HepG2 (cell line): ENCODE data around the gene CACNA1I. TPM values are rescaled to one million over a fixed set of nuclear protein-coding genes. Genes with fewer than 3 reads are reported as not detected.
A peak's percentile ranks its signal among the peaks of the same experiment; 100 is the strongest.

Experiments used
- CBX5 ChIP-seq: sonication (generic); formaldehyde crosslinking; IDR thresholded peaks from 2 replicates; pipeline ENCODE4 v1.4.0; 2020; ENCODE audit warnings: missing genetic modification reagents, borderline replicate concordance
- GATA4 ChIP-seq: sonication (generic); IDR thresholded peaks from 2 replicates; pipeline ENCODE4 v1.6.1; 2016; ENCODE audit warnings: antibody characterized with exemption, low read depth, borderline replicate concordance
- GATAD2A ChIP-seq: IDR thresholded peaks from 2 replicates; pipeline ENCODE4 v1.6.1; 2016
- HDAC1 ChIP-seq: sonication (generic); formaldehyde crosslinking; IDR thresholded peaks from 2 replicates; pipeline ENCODE4 v1.5.1; 2020; ENCODE audit warnings: mild to moderate bottlenecking, missing genetic modification reagents
- HMG20B ChIP-seq: conservative IDR thresholded peaks from 2 replicates; pipeline ENCODE4 v1.6.1; 2016; ENCODE audit warnings: missing genetic modification reagents, missing compliant biosample characterization
- HNRNPH1 ChIP-seq: fragments of 200-400 bp; formaldehyde crosslinking; optimal IDR thresholded peaks from 2 replicates; pipeline ENCODE3; 2017; ENCODE audit warnings: mild to moderate bottlenecking, low read depth, low read length
- KDM5B ChIP-seq: sonication (generic); formaldehyde crosslinking; IDR thresholded peaks from 2 replicates; pipeline ENCODE4 v1.4.0; 2020; ENCODE audit warnings: missing genetic modification reagents, mild to moderate bottlenecking, borderline replicate concordance
- KLF12 ChIP-seq: sonication (generic); formaldehyde crosslinking; IDR thresholded peaks from 2 replicates; pipeline ENCODE4 v1.4.0; 2020; ENCODE audit warnings: missing genetic modification reagents, borderline replicate concordance
- MAFG ChIP-seq: sonication (generic); formaldehyde crosslinking; IDR thresholded peaks from 2 replicates; pipeline ENCODE4 v1.5.1; 2020; ENCODE audit warnings: mild to moderate bottlenecking, missing genetic modification reagents
- NONO ChIP-seq, 2 experiments: fragments of 450-650 bp in 1 of 2; sonication (generic) in 1 of 2; formaldehyde crosslinking in 1 of 2; IDR thresholded peaks in 1 of 2; conservative IDR thresholded peaks in 1 of 2; 2 replicates each; pipeline versions ENCODE4 v1.6.1 to v1.8.0; 2017 to 2022; ENCODE audit warnings: mild to moderate bottlenecking in 1 of 2, missing genetic modification reagents in 1 of 2, moderate library complexity in 1 of 2
- NR2F2 ChIP-seq: IDR thresholded peaks from 2 replicates; pipeline ENCODE4 v1.6.1; 2012; ENCODE audit warnings: low read depth, inconsistent platforms, borderline replicate concordance
- NR2F6 ChIP-seq, 2 experiments: IDR thresholded peaks; 2 replicates each; pipeline ENCODE4 v1.6.1; 2016; ENCODE audit warnings: antibody characterized with exemption in 1 of 2, mild to moderate bottlenecking in 1 of 2
- NR3C1 ChIP-seq: sonication (generic); formaldehyde crosslinking; IDR thresholded peaks from 2 replicates; pipeline ENCODE4 v1.4.0; 2020; ENCODE audit warnings: missing genetic modification reagents
- PHF21A ChIP-seq: sonication (generic); formaldehyde crosslinking; IDR thresholded peaks from 2 replicates; pipeline ENCODE4 v1.5.0; 2020; ENCODE audit warnings: mild to moderate bottlenecking, missing genetic modification reagents
- RFX1 ChIP-seq: fragments of 450-650 bp; IDR thresholded peaks from 2 replicates; pipeline ENCODE4 v1.6.1; 2017
- RFXAP ChIP-seq: sonication (generic); formaldehyde crosslinking; IDR thresholded peaks from 2 replicates; pipeline ENCODE4 v1.4.0; 2020; ENCODE audit warnings: missing genetic modification reagents, borderline replicate concordance
- SCMH1 ChIP-seq: sonication (generic); formaldehyde crosslinking; IDR thresholded peaks from 2 replicates; pipeline ENCODE4 v1.9.0; 2021; ENCODE audit warnings: missing genetic modification reagents, mild to moderate bottlenecking, borderline replicate concordance
- SP1 ChIP-seq, 2 experiments: fragments of 450-650 bp in 1 of 2; sonication (generic) in 1 of 2; formaldehyde crosslinking in 1 of 2; IDR thresholded peaks; 2 replicates each; pipeline versions ENCODE4 v1.4.0 to v1.6.1; 2016 to 2020; ENCODE audit warnings: missing genetic modification reagents in 1 of 2
- WIZ ChIP-seq: sonication (generic); formaldehyde crosslinking; IDR thresholded peaks from 2 replicates; pipeline ENCODE4 v1.5.1; 2020; ENCODE audit warnings: mild to moderate bottlenecking, missing genetic modification reagents
- ZNF232 ChIP-seq: sonication (generic); formaldehyde crosslinking; IDR thresholded peaks from 2 replicates; pipeline ENCODE4 v1.4.0; 2020; ENCODE audit warnings: missing genetic modification reagents, borderline replicate concordance
- ZNF251 ChIP-seq: sonication (generic); formaldehyde crosslinking; IDR thresholded peaks from 2 replicates; pipeline ENCODE4 v1.9.0; 2021; ENCODE audit warnings: mild to moderate bottlenecking, missing genetic modification reagents
- ZNF75D ChIP-seq: sonication (generic); formaldehyde crosslinking; IDR thresholded peaks from 2 replicates; pipeline ENCODE4 v1.8.1; 2023; ENCODE audit warnings: missing genetic modification reagents, mild to moderate bottlenecking, borderline replicate concordance
- ZNF788 ChIP-seq: sonication (generic); formaldehyde crosslinking; IDR thresholded peaks from 2 replicates; pipeline ENCODE4 v1.5.0; 2020; ENCODE audit warnings: mild to moderate bottlenecking, missing genetic modification reagents, borderline replicate concordance
- ZNF879 ChIP-seq: sonication (generic); formaldehyde crosslinking; IDR thresholded peaks from 2 replicates; pipeline ENCODE4 v1.8.1; 2023; ENCODE audit warnings: missing genetic modification reagents
- ZSCAN29 ChIP-seq: sonication (generic); formaldehyde crosslinking; conservative IDR thresholded peaks from 2 replicates; pipeline ENCODE4 v1.4.0; 2020; ENCODE audit warnings: mild to moderate bottlenecking, missing genetic modification reagents
- polyA plus RNA-seq, 8 experiments: library from polyadenylated mRNA; depleted of rRNA in 3 of 8; stranded (reverse) in 7 of 8; unstranded in 1 of 8; fragments of >200 nt; fragmentation: Illumina TruSeq in 4 of 8; extraction: Trizol in 4 of 8; gene quantifications; 2 replicates each; pipeline versions ENCODE4 v1.2.1 to v1.2.3, GENCODE V29; 2011 to 2016; ENCODE audit warnings: low read depth in 4 of 8, missing spikeins in 1 of 8, mixed read lengths in 1 of 8; ENCODE audit not compliant: insufficient read depth in 1 of 8
- total RNA-seq, 5 experiments: library from RNA; depleted of rRNA; stranded (reverse); fragments of >200 nt; fragmentation: Illumina TruSeq; extraction: Trizol; gene quantifications; 2 replicates each; pipeline ENCODE4 v1.2.3, GENCODE V29; 2016; ENCODE audit warnings: low read depth in 1 of 5
- TF ChIP-seq, protein P1 (sequence below): sonication (generic); formaldehyde crosslinking; conservative IDR thresholded peaks from 2 replicates; pipeline ENCODE4 v1.4.0; 2020; ENCODE audit warnings: mild to moderate bottlenecking, missing genetic modification reagents, moderate library complexity
- TF ChIP-seq, protein P2 (sequence below): sonication (generic); formaldehyde crosslinking; IDR thresholded peaks from 2 replicates; pipeline ENCODE4 v1.4.0; 2020; ENCODE audit warnings: mild to moderate bottlenecking, low read depth, missing genetic modification reagents
- TF ChIP-seq, protein P3 (sequence below): sonication (generic); formaldehyde crosslinking; IDR thresholded peaks from 2 replicates; pipeline ENCODE4 v1.4.0; 2020; ENCODE audit warnings: mild to moderate bottlenecking, missing genetic modification reagents

CACNA1I gene
- total and polyA plus RNA-seq, 2 of the 13 experiments (the other 11 are each of a cell fraction or from before 2014, with no cell fraction given), result not detected

- TF ChIP-seq KLF12 (CRISPR knock-in tag) (peak; percentile 82; the same call in 1 of the 2 replicates), GATAD2A (peak; percentile 45), ZNF251 (CRISPR knock-in tag) (no peak), ZNF75D (CRISPR knock-in tag) (no peak), RFXAP (CRISPR knock-in tag) (0 out of 2 replicates have a peak, but pooled peaks have one; percentile 59), KDM5B (0 out of 2 replicates have a peak, but pooled peaks have one; percentile 13), ZNF788 (CRISPR knock-in tag) (0 out of 2 replicates have a peak, but pooled peaks have one; percentile 5), NR2F2 (no peak), HMG20B (CRISPR knock-in tag) (no peak), PHF21A (0 out of 2 replicates have a peak, but pooled peaks have one; percentile 57), HNRNPH1 (no peak), ZNF232 (CRISPR knock-in tag) (0 out of 2 replicates have a peak, but pooled peaks have one; percentile 30), CBX5 (no peak), MAFG (CRISPR knock-in tag) (no peak), HDAC1 (CRISPR knock-in tag) (peak; percentile 52; the same call in 1 of the 2 replicates), ZNF879 (no peak), GATA4 (no peak), ZSCAN29 (no peak), WIZ (CRISPR knock-in tag) (no peak), NONO (IDR thresholded peaks at IDR 0.05) (no peak), NONO (CRISPR knock-in tag; conservative IDR thresholded peaks at IDR 0.05) (0 out of 2 replicates have a peak, but pooled peaks have one; percentile 54), SP1 (IDR thresholded peaks at IDR 0.05) (no peak), SP1 (CRISPR knock-in tag; IDR thresholded peaks at IDR 0.05) (0 out of 2 replicates have a peak, but pooled peaks have one; percentile 39), SCMH1 (no peak), NR3C1 (no peak), NR2F6 (IDR thresholded peaks at IDR 0.05) (peak; percentile 60; the same call in 1 of the 2 replicates), NR2F6 (CRISPR knock-in tag; IDR thresholded peaks at IDR 0.05) (peak; percentile 71), RFX1 (no peak)
- TF ChIP-seq, protein P1, sequence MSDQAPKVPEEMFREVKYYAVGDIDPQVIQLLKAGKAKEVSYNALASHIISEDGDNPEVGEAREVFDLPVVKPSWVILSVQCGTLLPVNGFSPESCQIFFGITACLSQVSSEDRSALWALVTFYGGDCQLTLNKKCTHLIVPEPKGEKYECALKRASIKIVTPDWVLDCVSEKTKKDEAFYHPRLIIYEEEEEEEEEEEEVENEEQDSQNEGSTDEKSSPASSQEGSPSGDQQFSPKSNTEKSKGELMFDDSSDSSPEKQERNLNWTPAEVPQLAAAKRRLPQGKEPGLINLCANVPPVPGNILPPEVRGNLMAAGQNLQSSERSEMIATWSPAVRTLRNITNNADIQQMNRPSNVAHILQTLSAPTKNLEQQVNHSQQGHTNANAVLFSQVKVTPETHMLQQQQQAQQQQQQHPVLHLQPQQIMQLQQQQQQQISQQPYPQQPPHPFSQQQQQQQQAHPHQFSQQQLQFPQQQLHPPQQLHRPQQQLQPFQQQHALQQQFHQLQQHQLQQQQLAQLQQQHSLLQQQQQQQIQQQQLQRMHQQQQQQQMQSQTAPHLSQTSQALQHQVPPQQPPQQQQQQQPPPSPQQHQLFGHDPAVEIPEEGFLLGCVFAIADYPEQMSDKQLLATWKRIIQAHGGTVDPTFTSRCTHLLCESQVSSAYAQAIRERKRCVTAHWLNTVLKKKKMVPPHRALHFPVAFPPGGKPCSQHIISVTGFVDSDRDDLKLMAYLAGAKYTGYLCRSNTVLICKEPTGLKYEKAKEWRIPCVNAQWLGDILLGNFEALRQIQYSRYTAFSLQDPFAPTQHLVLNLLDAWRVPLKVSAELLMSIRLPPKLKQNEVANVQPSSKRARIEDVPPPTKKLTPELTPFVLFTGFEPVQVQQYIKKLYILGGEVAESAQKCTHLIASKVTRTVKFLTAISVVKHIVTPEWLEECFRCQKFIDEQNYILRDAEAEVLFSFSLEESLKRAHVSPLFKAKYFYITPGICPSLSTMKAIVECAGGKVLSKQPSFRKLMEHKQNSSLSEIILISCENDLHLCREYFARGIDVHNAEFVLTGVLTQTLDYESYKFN (CRISPR knock-in tag), result peak; percentile 39; the same call in 1 of the 2 replicates
- TF ChIP-seq, protein P2, sequence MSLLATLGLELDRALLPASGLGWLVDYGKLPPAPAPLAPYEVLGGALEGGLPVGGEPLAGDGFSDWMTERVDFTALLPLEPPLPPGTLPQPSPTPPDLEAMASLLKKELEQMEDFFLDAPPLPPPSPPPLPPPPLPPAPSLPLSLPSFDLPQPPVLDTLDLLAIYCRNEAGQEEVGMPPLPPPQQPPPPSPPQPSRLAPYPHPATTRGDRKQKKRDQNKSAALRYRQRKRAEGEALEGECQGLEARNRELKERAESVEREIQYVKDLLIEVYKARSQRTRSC (CRISPR knock-in tag), result 0 out of 2 replicates have a peak, but pooled peaks have one; percentile 6
- TF ChIP-seq, protein P3, sequence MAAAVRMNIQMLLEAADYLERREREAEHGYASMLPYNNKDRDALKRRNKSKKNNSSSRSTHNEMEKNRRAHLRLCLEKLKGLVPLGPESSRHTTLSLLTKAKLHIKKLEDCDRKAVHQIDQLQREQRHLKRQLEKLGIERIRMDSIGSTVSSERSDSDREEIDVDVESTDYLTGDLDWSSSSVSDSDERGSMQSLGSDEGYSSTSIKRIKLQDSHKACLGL (CRISPR knock-in tag), result no peak
Measured at GRCh38 chr22:39534092-39534506, 36.5 kb upstream of the CACNA1I start (continued).
